DND-41 (cell line): Measurements from ENCODE around the gene INPP5A.

Experiments used
- CTCF ChIP-seq: IDR thresholded peaks from 2 replicates; pipeline ENCODE4 v1.5.1; 2012; ENCODE audit warnings: borderline replicate concordance, low read length, moderate library complexity, mild to moderate bottlenecking; ENCODE audit not compliant: poor library complexity, severe bottlenecking; ENCODE audit errors: extremely low read depth
- EZH2 ChIP-seq: IDR thresholded peaks from 3 replicates; pipeline ENCODE4 v1.6.1; 2012; ENCODE audit warnings: borderline replicate concordance, low read depth, mild to moderate bottlenecking, moderate library complexity, low read length, inconsistent platforms; ENCODE audit not compliant: severe bottlenecking

GRCh38 chr10:132562177-132562915, 24.8 kb downstream of the INPP5A start:
- no peak for TF ChIP-seq CTCF
- TF ChIP-seq EZH2, result no peak
